Measurements from ENCODE around the gene MME. TPM values are rescaled to one million over a fixed set of nuclear protein-coding genes. Genes with fewer than 3 reads are reported as not detected.

MME gene
- total RNA-seq, 2 donors from 2014 or later, result 0.96 to 2.8 TPM

DNA sequence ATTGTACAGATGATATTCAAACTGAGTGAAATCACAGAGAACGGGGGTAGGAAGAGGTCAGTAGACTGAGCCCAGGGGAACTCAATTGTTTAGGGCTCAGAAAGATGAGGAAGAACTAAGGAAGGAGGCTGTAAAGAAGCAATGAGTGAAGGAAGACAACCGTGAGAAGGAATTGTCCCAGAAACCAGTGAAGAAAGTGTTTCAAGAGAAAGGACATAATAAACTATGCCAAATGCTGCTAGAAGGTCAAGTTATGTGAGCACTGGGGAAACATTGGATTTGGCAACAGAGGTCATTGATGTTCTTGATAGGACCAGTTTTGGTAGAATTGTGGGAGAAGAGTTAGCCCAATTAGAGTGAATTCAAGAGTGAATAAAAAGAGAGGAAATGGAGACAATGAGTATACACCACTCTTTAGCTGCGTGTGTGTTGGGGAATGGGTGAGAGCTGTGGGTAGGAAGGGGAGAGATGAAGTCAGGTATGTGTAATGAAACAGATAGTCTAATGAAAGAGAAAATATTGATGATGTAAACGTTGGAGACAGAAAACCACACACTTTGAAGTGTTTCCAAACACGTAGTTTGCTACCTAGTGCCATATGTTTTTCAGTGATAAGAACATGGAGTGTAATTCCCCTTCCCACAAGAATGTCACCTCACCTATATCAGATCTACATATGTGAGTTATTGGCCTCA, 42.5 kb upstream of the MME start:
- Histone ChIP-seq H3K4me1 (no peaks in the 10 kb centered on the region), H3K36me3 (no peaks in the 10 kb centered on the region), H3K4me3 (no peak overlapping the region), H3K27me3 (no peaks in the 10 kb centered on the region), H3K9me3 (no peaks in the 10 kb centered on the region), H3K27ac (no peak overlapping the region)
- no peak for DNase-seq (ENCODE audit: low spot score)
- TF ChIP-seq, protein P1, sequence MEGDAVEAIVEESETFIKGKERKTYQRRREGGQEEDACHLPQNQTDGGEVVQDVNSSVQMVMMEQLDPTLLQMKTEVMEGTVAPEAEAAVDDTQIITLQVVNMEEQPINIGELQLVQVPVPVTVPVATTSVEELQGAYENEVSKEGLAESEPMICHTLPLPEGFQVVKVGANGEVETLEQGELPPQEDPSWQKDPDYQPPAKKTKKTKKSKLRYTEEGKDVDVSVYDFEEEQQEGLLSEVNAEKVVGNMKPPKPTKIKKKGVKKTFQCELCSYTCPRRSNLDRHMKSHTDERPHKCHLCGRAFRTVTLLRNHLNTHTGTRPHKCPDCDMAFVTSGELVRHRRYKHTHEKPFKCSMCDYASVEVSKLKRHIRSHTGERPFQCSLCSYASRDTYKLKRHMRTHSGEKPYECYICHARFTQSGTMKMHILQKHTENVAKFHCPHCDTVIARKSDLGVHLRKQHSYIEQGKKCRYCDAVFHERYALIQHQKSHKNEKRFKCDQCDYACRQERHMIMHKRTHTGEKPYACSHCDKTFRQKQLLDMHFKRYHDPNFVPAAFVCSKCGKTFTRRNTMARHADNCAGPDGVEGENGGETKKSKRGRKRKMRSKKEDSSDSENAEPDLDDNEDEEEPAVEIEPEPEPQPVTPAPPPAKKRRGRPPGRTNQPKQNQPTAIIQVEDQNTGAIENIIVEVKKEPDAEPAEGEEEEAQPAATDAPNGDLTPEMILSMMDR (IDR thresholded peaks at IDR 0.05), result no peak

DNA sequence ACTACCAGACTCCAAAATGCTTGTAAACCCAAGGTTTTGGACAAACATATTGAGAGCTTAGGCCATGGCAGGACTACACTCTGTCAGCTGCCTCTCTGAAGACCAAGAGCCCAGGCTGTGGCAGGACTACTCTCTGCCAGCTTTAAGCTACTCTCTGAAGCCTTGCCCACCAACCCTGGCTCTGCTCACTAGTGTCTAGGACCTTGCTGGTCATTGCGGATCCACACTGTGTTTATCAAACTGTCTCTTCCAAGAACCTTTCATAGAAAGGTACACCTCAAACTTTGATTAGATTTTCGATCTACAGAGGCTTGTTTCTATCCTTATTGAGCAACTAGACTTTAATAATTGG, 41.9 kb upstream of the MME start:
- H3K27ac ChIP-seq, result no peak overlapping the region
- TF ChIP-seq, protein P1 (IDR thresholded peaks at IDR 0.05), result no peak
- H3K4me1 ChIP-seq, result no peaks in the 10 kb centered on the region
- DNase-seq (ENCODE audit: low spot score), result no peak
- no peak overlapping the region for H3K4me3 ChIP-seq
- no peaks in the 10 kb centered on the region for H3K9me3 ChIP-seq
- H3K36me3 ChIP-seq, result no peaks in the 10 kb centered on the region
- H3K27me3 ChIP-seq, result no peaks in the 10 kb centered on the region

DNA sequence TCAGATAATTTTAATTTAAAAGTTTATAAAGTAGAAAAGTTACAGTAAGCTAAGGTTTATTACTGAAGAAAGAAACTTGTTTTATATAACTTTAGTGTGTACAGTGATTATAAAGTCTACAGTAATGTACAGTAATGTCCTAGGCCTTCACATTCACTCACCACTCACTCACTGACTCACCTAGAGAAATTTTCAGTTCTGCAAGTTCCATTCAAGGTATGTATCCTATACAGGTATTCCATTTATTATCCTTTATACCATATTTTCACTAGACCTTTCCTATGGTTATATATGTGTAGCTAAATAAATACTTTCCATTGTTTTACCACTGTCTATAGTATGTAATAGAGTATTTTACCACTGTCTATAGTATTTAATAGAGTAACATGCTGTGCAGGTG, 33.2 kb upstream of the MME start:
- H3K27ac ChIP-seq, result no peak overlapping the region
- TF ChIP-seq, protein P1 (IDR thresholded peaks at IDR 0.05), result no peak
- no peak overlapping the region for H3K4me3 ChIP-seq
- H3K9me3 ChIP-seq, result peaks cover 0 to 6% of the 10 kb centered on the region in 2 donors
- no peaks in the 10 kb centered on the region for H3K4me1 ChIP-seq
- H3K27me3 ChIP-seq, result no peaks in the 10 kb centered on the region
- H3K36me3 ChIP-seq, result no peaks in the 10 kb centered on the region
- DNase-seq (ENCODE audit: low spot score), result no peak

DNA sequence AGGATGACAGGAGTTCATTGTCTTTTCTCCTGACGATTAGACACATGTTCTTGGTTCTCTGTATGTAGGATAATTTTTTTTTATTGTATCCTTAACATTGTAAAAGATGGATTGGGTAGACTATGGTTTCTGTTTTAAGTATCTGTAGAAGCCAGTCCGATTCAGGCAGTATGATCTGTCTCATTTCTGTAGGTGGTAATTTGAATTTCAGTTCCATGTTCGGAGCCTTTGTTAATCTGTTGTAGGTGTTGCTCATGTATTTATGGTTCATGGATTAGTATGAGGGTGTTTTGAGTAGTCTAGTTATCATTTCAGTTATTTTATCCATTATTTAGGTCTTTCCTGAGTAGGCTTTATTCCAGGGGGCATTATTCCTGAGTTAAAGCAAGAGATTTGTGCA, 32.4 kb upstream of the MME start:
- Histone ChIP-seq H3K4me3 (no peak overlapping the region), H3K36me3 (no peaks in the 10 kb centered on the region), H3K9me3 (peaks cover 0 to 13% of the 10 kb centered on the region in 2 donors), H3K27me3 (no peaks in the 10 kb centered on the region), H3K4me1 (no peaks in the 10 kb centered on the region), H3K27ac (no peak overlapping the region)
- TF ChIP-seq, protein P1 (IDR thresholded peaks at IDR 0.05), result no peak
- no peak for DNase-seq (ENCODE audit: low spot score)

DNA sequence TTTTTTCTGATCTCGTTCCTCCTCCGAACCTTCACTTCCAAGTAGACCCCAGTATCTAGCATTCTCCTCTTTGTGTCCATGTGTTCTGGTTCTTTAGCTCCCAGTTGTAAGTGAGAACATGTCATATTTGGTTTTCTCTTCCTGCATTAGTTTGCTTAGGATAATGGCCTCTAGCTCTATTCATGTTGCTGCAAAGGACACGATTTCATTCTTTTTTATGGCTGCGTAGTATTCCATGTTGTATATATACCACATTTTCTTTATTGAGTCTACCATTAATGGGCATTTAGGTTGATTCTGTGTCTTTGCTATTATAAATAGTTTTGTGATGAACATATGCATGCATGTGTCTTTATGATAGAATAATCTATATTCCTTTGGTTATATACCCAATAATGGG, 30.2 kb upstream of the MME start:
- H3K27me3 ChIP-seq, result no peaks in the 10 kb centered on the region
- H3K4me3 ChIP-seq, result no peak overlapping the region
- no peaks in the 10 kb centered on the region for H3K36me3 ChIP-seq
- TF ChIP-seq, protein P1 (IDR thresholded peaks at IDR 0.05), result no peak
- no peak for DNase-seq (ENCODE audit: low spot score)
- H3K9me3 ChIP-seq, result peaks cover 0 to 18% of the 10 kb centered on the region in 2 donors
- H3K4me1 ChIP-seq, result no peaks in the 10 kb centered on the region
- H3K27ac ChIP-seq, result no peak overlapping the region

DNA sequence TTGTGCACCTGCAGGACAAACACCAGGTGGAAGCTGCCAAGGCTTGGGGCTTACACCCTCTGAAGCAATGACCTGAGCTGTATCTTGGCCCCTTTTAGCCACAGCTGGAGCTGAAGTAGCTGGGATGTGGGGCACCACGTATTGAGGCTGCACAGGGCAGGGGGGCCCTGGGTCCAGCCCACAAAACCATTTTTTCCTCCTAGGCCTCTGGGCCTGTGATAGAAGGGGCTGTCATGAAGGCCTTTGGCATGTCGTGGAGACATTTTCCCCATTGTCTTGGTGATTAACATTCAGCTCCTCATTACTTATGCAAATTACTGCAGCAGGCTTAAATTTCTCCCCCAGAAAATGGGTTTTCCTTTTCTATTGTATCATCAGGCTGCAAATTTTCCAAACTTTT, 27.6 kb upstream of the MME start:
- no peak overlapping the region for H3K27ac ChIP-seq
- DNase-seq (ENCODE audit: low spot score), result no peak
- TF ChIP-seq, protein P1 (IDR thresholded peaks at IDR 0.05), result no peak

More for the DNA sequence above, 27.6 kb upstream of the MME start:
- Histone ChIP-seq H3K27me3 (no peaks in the 10 kb centered on the region), H3K36me3 (no peaks in the 10 kb centered on the region), H3K4me1 (no peaks in the 10 kb centered on the region), H3K9me3 (peaks cover 0 to 18% of the 10 kb centered on the region in 2 donors), H3K4me3 (no peak overlapping the region)
